Cardiac fibroblast (primary cell): ENCODE measurements around the gene FAM98B.

Experiments
- DNase-seq, 2 donors: peaks; one replicate each; pipeline versions ENCODE4 v3.0.0 to v3.0.0-alpha.2; 2010; ENCODE audit warnings: low read depth in 2 of 2
- H3K4me3 ChIP-seq, 2 donors: replicated peaks in 1 of 2; 1 replicate in 1 of 2; 2 replicates in 1 of 2; pipeline ENCODE4 v1.5.1; 2011; ENCODE audit warnings: low read depth in 2 of 2, low read length in 2 of 2, mild to moderate bottlenecking in 2 of 2, moderate library complexity in 1 of 2
- TF ChIP-seq, protein P1 (sequence below): IDR thresholded peaks from one replicate; pipeline ENCODE4 v1.5.1; 2011; ENCODE audit warnings: low read depth, mild to moderate bottlenecking, low read length, inconsistent platforms

The FAM98B gene

DNA sequence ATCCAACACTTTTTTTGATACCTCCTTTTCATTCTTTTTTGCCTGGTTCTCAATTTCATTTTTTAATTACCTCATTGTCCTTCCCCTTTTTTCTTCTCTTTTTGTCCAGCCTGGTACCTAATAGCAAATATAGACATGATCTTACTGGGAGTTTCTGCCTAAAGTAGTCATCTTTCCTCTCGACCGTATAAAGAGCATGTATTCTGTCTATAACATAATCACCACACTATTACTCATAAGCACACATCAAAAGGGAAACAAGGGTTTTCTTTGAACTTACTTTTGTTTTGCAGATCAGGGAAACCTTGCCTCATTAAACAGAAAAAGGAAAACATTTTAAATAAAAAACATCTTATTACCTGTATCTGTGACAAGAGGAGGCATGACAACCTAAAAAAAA lies 33.0 kb downstream of the FAM98B start:
- no peak overlapping the region for H3K4me3 ChIP-seq
- DNase-seq = peak in 1 of 2 donors; percentile 18
- TF ChIP-seq, protein P1, sequence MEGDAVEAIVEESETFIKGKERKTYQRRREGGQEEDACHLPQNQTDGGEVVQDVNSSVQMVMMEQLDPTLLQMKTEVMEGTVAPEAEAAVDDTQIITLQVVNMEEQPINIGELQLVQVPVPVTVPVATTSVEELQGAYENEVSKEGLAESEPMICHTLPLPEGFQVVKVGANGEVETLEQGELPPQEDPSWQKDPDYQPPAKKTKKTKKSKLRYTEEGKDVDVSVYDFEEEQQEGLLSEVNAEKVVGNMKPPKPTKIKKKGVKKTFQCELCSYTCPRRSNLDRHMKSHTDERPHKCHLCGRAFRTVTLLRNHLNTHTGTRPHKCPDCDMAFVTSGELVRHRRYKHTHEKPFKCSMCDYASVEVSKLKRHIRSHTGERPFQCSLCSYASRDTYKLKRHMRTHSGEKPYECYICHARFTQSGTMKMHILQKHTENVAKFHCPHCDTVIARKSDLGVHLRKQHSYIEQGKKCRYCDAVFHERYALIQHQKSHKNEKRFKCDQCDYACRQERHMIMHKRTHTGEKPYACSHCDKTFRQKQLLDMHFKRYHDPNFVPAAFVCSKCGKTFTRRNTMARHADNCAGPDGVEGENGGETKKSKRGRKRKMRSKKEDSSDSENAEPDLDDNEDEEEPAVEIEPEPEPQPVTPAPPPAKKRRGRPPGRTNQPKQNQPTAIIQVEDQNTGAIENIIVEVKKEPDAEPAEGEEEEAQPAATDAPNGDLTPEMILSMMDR = no peak

DNA sequence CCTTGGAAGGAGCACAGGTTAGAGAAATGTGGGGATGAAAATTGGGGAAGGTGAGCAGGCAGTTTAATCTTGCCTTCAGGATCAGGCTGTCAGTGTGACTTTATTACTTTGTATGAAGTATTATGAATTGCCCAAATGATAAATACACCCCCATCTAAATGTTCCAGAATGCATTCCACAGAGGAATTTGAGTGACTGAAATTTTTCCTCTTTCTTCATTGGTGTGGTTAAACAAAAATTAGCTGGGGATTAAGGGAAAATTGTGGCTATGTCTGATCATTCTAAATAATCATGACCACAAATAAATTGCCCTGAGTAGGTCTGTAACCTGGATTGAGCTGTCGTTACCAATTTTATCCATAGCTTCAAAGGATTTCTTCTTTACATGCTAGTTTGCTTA lies 33.5 kb downstream of the FAM98B start:
- no peak overlapping the region for H3K4me3 ChIP-seq
- TF ChIP-seq, protein P1 = no peak
- no peak for DNase-seq

DNA sequence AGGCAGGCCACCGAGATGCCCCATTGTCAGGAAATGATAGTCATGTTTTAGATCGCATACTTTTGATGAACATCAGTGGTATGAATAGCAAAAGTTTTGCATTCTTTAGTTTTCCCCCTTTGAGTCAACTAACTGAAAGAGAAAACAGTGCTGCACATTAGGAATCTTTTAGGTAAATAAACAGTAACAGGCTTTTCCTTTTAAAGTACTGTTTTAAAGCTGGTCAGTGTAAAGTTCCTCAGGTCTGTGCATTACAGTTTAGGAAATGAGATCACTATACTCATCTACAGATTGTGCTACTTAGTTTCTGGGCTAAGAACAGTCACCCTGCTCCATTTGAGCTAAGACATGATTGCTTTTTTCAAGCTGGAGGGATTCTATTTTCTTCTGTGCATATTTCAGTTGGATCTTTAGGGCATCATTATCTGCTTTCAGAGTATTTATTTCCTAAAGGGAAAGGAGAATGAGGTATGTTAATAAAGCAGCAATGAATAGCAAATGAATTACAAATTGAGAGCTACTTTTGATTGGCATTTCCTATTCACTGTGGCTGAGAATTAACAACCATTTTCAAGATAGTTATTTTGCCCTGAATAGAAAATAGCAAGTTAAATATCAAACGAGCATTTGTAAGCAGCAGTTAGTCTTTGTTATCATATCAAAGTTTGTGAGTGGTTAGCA lies 36.5 kb downstream of the FAM98B start:
- H3K4me3 ChIP-seq = no peak overlapping the region
- TF ChIP-seq, protein P1 = no peak
- peak in 1 of 2 donors; percentile 50 for DNase-seq

DNA sequence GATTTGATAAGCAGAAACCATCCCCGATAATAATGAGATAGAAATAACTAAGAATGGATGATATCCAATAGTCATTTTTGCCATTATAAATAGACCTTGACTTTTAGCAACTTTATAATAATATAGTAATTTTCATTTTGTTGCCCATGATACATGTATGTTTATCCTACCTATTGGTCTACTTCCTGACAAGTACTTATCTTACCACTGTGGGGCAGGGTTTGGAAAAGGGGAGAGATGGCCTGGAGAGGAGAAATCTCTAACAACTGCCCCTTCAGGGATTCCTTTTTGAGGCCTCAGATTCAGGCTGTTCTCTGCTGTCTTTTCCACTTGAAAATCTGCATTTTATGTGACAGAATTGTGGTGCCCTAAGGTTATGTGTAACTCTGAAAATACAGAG lies 42.2 kb downstream of the FAM98B start:
- DNase-seq = no peak
- TF ChIP-seq, protein P1 = no peak
- H3K4me3 ChIP-seq = no peak overlapping the region

DNA sequence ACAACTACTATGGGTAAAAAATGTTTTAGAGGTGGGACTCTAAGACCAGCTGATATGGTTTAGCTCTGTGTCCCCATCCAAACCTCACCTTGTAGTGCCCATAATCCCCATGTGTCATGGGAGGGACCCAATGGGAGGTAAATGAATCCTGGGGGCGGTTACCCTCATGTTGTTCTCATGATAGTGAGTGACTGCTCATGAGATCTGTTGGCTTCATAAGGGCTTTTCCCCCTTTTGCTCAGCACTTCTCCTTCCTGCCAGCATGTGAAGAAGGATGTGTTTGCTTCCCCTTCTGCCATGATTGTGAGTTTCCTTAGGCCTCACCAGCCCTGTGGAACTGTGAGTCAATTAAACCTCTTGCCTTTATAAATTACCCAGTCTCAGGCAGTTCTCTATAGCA lies 45.7 kb downstream of the FAM98B start:
- DNase-seq = no peak
- TF ChIP-seq, protein P1 = no peak
- no peak overlapping the region for H3K4me3 ChIP-seq

DNA sequence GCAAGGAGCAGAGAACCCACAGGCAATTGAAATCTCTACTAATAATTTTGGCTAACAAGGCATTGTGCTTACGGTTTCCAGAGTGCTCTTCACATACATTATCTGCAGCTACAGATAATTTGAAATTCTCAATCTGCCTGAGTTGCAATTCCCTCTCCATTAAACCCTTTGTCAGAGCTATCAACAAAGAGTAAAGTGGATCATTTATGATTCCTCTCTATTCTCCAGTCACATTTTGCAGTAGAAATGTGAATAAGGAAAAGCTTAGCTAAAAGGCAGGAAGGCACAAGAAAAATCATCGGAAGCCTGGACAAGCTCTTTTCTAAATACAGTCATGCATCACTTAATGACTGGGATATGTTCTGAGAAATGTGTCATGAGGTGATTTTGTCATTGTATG lies 49.6 kb downstream of the FAM98B start:
- no peak for DNase-seq
- TF ChIP-seq, protein P1 = no peak

More for the DNA sequence above, 49.6 kb downstream of the FAM98B start:
- H3K4me3 ChIP-seq = no peak overlapping the region
